Amygdala (tissue), 56 donors: Measurements from ENCODE around the gene CAPN14.

Experiments used
- DNase-seq, 56 donors: peaks; one replicate each; lab custom pipeline; 2025; lab: John Stamatoyannopoulos, UW

Gene CAPN14, protein sequence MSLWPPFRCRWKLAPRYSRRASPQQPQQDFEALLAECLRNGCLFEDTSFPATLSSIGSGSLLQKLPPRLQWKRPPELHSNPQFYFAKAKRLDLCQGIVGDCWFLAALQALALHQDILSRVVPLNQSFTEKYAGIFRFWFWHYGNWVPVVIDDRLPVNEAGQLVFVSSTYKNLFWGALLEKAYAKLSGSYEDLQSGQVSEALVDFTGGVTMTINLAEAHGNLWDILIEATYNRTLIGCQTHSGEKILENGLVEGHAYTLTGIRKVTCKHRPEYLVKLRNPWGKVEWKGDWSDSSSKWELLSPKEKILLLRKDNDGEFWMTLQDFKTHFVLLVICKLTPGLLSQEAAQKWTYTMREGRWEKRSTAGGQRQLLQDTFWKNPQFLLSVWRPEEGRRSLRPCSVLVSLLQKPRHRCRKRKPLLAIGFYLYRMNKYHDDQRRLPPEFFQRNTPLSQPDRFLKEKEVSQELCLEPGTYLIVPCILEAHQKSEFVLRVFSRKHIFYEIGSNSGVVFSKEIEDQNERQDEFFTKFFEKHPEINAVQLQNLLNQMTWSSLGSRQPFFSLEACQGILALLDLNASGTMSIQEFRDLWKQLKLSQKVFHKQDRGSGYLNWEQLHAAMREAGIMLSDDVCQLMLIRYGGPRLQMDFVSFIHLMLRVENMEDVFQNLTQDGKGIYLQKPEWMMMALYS

GRCh38 chr2:31217465-31218200 is at the start of gene CAPN14:
TSS of gene CAPN14 (minus strand) at chr2:31217515. CDS start at chr2:31205447, 12,068 bp downstream.
- DNase-seq, result no peak

DNA sequence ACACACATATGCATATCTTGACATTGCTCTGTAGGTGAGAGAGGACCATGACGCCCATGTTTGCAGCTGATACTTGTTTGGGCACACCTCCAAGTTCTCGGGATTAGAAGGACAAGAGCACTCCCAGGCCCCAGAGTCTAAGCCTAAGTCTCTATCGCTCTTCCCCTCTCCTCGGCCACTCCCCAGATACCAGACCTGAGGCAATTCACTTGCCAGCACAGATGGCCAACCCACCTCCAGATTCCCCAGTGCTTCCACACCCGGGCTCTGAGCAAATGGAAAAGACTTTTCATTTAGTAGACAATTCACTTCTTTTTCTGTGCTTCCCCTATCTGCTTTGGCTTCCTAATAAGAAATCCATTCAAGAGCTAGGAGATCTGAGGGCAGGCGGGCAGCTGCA is 49.5 kb upstream of the CAPN14 start:
- DNase-seq, result peak in 2 of 56 donors; percentile 4 to 20

GRCh38 chr2:31265234-31265633 is 47.9 kb upstream of the CAPN14 start:
- DNase-seq, result no peak

- peak in 3 of 56 donors; percentile 13 to 17 (median 14) for DNase-seq
Measured at GRCh38 chr2:31263636-31264190, 46.4 kb upstream of the CAPN14 start.

- peak in 9 of 56 donors; percentile 18 to 69 (median 35) for DNase-seq
Measured at GRCh38 chr2:31260870-31261269, 43.6 kb upstream of the CAPN14 start.

DNA sequence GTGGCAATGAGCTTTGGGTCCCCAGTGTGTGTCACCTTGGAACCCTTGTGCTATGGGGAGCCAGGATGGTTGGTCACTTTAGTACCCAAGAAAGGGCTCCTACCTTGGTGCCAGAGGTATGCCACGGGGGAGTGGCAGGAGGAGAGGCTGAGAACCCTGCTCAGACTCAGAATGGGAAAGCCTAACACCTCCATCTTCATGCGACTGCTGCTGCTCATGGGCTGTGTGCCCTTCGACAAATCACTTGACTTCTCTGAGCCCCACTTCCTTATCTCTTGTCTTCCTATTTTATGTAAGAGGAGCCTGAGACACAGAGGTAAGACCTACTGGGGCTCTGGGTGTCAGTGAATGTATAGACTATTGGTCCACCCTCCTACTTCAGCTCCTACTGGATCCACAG is 41.8 kb upstream of the CAPN14 start:
- no peak for DNase-seq

DNA sequence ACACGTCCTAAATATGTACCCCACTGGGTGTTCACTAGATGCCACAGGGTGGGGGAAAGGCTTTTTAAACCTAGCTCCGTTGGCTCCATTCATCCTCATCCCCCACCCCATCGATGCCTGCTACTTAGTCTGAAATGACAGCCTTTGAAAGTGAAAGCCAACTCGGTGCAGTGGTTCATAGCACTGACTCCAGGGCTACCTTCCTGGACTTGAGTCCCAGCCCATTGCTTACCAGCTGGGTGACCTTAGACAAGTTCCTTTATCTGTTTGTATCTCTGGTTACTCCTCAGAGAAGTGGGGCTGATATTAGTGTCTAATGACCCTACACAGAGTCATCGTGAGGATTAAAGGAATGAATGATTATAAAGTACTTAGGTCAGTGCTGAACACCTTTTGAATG is 41.0 kb upstream of the CAPN14 start:
- no peak for DNase-seq

GRCh38 chr2:31256611-31257382 is 39.5 kb upstream of the CAPN14 start:
- peak in 1 of 56 donors; percentile 17 for DNase-seq

- no peak for DNase-seq
Measured at GRCh38 chr2:31255911-31256571, 38.7 kb upstream of the CAPN14 start.

- no peak for DNase-seq
Measured at GRCh38 chr2:31254237-31255203, 37.2 kb upstream of the CAPN14 start.

DNA sequence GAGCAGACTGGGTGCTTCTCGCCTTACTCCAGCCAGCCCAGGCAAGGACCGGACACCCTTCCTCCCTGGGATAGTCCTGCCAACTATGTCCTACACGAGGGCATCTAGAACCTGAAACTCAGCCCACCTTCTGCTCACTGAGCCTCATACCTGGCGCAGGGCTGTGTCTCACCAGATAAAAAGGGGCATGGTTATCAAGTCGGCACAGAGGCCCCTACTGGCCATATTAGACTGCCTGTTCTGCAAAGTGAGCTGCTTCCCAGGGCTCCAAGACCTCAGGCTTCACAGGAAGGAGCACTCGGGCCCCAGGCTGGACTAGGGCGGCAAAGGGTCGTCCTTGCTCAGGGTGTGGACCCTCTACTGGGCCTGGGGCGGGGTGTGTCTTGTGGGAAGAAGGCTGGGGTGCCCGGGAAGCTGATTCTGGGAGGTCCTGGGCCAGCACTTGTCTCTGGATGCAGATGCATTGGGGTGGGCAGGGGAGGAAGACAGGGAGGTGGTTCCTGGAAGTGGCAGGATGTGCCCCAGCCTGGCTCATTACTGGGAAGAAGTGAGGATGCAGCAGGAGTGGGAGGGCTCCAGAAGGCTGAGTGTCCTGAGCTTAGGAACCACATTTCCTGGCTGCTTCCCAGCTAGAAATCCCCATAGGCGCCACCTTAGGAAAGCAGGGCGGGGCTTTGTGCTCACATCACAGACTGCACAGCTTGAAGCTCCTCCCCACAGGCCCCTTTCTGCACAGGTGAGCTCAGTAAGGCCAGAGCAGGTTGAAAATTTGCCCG is 36.2 kb upstream of the CAPN14 start:
- DNase-seq, result no peak

DNA sequence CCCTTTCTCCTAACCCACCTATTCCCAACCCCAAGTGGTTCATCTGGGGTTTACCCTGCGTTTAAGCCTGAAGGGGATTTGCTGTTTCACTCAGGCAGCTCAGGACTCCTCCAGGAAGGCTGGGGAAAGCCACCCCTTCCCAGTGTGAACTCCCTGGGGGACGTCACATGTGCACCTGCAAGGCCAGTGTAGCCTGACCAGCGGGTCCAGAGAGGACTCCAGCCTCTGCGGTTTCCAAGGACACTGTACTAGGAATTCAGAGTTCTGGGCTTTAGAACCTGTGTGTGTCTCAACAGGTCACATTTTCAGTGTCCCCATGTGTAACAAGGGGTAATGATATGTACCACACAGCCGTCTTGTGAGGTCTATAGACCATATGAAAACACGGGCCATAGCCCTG is 34.5 kb upstream of the CAPN14 start:
- DNase-seq, result no peak

- no peak for DNase-seq
Measured at GRCh38 chr2:31251018-31251417, 33.7 kb upstream of the CAPN14 start.

DNA sequence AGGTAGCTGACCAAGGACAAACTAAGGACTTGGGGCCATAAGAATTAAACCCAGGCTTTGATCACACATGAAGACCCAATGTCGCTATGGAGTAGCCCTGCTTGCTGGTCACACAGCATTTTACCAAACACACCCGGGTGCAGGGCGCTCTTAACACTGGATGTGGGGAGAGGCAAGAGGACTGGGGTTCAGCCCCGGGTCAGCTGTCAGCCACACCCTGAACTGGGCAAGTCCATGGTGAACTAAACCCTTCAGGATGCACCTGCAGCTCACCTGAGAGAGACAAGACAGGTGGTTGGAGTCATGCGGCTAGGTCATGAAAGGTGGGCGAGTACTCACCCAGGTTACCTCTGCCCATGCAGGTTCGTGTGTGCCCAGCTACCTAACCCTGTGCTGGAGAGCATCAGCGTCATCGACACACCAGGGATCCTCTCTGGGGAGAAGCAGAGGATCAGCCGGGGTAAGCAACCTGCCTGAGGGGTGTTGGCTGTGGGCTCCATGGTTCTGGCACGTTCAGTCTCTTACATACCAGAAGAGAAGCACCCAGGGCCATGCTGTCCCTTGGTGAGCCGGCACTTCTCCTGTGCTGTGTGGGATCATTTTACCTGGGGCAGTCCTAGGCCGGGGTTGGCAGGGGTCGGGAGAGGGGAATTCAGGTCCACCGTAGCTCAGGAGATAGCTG is 31.8 kb upstream of the CAPN14 start:
- no peak for DNase-seq

GRCh38 chr2:31248139-31248538 is 30.8 kb upstream of the CAPN14 start:
- no peak for DNase-seq

DNA sequence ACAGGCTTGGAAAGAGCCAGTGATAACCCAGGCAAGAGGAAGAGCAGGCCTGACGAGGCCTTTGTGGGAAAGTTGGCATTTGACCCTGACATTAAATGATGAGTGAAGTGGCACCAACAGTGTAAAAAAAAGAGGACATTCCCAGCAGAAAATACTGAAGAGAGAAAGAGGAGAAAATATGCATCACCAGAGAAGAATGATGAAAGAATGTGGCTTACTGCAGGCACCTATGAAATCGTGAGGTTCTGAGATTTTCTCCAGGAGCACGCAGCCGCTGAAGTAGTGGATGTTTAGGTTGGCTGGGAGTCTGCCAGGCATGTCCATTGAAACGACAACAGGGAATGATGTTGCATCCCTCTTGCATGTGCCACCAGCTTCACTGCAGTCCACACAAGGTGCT is 30.4 kb upstream of the CAPN14 start:
- no peak for DNase-seq
